HG03575 (cell line): ENCODE measurements around the gene MCF2L2.
"Not testable (repeated sequence)": the region's sequence is repeated elsewhere in the genome, so short reads cannot be mapped to it uniquely, and the experiment has no call there.

ENCODE experiments used
- ATAC-seq: cut with Tn5 transposase; IDR thresholded peaks from one replicate; pipeline ENCODE4 v1.9.1; 2021; ENCODE audit not compliant: unreplicated experiment, insufficient number of reproducible peaks, low FRiP score; ENCODE audit errors: extremely low read depth

Gene MCF2L2

DNA sequence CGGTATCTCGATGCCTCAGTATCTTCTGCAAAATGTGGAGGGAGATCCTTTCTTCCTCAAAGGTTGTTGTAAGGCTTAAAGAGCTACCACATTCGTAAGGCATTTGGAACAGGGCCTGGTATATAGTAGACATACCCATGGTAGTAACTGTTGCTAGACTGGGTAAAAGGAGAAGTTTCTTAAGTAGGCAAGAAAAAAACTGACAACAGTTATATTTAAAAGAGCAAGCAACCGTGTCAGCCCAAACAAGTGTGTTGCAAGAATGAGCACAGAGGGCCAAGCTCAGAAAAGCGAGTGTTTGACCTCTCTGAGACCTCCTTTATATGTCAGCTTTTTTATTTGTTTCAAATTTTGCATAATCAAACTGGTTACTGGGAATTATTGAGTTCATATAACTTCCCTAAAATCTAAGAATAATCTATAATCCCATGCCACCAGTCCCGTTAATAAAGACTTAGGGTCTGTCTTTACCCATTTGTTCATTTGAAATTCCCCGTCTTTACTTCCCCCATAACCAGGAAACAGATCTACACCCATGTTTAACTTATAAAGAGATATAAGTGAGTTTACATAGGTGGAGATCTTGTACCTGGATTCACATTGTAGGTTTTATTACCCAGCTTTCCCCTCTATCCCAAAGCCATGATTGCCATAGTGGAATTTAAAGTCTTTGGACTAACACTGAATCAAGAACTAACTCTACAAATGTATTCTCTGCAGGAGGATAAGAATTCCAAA lies 168.1 kb downstream of the MCF2L2 start:
- no peak for ATAC-seq

DNA sequence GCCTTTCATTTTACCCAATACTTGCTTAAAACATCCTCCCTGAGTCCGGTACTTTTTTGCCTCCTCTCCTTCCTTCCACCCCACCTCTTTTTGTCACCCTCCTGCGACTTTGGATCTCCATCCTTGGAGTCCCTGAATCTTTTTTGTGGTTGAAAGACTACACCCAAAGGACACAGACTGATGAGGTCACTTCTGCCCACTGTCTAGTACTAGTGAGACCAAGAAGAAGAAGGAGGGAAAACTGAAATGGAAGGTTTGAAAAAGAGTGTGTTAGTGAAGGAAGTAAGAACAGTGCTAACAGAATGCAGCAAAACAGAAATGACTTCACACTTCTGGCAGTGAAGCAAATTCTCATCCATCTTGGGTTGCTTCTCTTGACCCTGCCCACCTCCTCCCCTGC lies 168.8 kb downstream of the MCF2L2 start:
- ATAC-seq, result no peak

DNA sequence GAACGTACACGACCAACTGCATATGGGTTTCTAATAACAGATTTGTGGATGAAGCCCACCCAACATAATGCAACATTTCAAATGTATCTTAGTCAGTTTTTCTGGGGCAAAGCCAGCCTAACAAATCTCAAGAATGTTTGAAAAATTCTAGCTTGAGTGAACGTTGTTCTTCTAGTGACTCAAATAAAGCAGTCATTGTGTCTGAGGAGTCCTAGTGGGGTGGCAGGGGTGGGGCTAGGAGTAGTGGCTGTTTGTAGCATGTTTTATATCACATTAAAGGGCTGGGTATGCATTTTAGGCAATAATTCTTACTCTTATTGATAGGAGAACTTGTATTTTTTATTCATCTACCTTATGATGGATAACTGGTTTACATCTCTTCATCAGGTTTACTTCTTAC lies 169.3 kb downstream of the MCF2L2 start:
- no peak for ATAC-seq

DNA sequence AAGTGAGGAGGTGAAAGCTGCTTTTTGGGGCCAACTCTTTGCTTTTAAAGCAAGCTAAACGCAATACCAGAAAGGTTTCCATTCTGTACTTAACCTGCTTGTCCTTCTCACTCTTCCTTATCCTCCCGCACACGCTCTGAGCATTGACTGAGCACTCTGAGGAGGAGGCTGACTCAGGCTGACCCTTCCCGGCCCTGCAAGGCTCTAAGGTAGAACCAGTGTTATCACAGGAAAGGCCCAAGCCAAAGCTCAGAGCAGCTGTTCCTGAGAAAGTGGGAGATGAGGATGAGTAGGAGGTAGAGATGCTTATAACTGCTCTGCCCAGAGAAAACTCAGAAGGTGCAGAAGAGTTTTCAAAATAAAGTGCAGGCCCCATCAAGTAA lies 173.1 kb downstream of the MCF2L2 start:
- ATAC-seq, result no peak

DNA sequence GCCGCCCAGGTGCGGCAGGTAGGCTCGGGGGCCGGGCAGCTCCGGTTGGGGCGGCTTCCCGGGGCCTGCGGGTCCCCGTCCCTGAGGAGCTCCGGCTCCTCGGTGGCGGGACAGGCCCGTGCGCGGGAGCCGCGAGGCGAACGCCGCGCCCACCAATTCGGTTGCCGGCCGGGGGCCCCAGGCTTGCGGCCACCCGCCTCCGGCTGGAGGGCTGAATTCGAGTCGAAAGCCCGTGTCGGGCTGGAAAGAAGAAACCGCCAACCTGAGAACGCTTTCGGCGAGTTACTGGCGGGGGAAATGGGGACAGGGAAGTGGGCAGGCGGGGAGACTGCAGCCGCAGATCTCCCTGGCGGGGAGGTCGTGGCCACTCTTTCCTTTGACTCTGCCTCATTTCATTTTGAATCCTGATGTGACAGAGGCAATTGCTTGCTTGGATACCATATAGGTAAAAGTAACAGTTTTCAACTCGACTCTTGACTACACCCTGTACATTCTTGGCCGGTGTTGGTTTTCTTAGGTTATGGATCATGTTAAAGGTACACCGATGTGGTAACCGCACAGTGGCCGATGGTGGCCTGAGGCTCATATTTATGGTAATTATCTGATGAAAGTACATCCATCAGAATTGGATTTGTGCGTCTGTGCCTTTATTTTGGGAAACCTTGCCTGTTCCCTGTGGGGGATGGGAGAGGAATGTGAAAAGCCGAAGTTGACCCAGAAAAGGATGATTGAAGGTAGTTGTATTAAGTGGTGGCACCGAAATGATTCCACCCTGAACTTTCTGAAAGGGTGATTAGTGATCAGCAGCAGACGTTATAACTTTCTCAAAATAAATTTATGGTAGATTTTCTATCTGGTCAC lies 173.7 kb downstream of the MCF2L2 start:
- ATAC-seq, result no peak

DNA sequence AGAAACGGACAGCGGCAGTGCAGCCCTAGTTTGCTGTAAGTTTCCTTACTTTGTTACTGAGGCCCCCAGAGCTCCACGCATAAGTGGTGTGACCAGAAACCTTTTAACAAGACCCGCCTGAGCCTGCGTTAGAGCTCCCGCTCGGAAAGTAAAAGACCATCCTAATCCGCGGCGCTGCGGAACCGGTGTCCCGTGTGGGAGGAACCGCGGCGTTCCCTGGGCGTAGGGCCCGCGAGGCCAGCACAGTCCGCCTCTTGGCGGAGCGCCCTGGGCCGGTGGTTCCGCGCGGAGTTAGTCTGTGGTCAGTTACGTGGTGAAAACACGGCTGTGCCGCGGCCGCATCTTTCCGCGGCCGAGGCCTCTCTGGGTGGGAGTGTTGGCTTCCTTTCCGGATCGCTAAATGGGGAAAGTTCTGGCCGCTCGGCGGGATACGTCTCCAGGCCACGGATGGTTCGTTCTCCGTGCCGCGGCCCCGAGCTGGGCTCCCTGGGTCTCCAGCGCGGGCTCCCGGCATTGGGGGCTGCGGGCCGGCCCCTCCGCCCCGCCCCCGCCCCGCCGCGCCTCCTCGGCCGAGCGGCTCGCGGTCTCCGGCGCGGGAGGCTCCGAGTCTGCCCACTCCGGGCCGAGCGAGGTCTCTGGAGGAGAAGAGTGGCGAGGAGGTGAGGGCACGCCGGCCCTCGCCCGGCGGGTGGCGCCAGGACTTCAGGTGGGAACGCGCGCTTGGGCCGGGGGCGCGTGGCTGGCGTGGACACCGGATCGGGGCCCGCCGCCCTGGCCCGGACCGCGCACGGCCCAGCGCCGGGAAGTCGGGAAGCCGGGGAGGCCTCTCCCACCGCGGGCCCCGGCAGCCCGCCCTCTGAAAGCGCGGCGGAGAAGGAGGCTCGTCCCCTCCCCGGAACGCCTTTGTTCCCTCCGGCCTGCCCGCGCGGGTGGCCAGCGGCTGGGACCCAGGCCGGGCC lies 174.6 kb downstream of the MCF2L2 start:
- ATAC-seq, result no peak

DNA sequence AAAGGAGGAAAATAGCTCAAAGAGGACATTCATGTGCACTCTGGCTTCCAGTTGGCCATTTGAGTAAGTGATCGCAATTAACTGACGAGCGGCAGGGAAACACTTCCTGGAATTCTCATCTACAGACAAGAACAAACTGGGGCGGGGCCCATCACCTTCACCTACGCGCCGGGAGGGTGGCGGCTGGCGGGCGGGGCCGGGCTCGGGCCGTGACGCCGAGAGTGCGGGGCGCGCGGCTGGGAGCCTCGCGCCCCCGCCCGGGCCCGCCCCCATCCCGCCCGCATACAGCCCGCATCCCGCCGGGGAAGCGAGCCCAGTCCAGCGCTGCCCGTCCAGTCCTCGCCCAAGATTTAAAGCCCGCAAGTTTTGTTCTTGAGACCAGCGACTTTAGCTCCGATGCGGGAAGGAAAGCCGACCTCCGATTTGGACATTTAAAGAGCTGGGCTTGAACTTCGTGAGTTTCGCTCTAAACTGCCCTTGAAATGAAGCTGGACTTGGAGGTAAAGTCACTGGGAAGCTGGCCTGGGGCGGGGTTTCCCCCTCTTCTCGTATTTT lies 175.4 kb downstream of the MCF2L2 start, which contains the start of gene B3GNT5:
Gene B3GNT5, plus strand, starts transcription at position 281 of the 555 bp plus-strand sequence. CDS start 16,546 bp downstream, outside the sequence.
- no peak for ATAC-seq

DNA sequence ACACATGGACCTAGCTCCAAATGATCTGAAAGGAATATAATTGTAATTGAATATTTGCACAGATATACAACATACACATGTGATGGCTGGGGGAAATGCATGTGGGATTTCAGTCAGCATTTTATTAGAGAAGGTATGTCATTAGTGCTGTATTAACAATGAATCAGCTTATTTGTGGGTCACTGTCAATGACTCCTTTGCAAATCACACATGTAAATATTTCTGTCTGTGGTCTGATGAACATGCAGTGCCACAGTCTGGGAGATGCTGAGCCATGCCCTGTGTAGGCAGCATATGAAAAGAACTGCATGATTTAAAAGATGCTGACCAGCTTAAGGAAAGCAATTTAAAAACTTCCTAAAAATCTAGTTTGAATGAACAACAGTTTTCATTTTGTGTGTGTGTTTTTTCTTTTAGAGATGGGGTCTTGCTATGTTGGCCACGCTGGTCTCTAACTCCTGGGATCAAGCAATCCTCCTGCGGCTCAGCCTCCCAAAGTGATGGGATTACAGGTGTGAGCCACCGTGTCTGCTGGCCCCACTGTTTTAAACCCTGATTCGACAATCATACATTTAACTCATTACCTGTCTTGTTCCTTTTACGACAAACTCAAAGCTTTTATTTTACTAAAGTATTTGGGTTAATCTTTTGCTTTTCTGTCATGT lies 176.2 kb downstream of the MCF2L2 start:
- no peak for ATAC-seq

DNA sequence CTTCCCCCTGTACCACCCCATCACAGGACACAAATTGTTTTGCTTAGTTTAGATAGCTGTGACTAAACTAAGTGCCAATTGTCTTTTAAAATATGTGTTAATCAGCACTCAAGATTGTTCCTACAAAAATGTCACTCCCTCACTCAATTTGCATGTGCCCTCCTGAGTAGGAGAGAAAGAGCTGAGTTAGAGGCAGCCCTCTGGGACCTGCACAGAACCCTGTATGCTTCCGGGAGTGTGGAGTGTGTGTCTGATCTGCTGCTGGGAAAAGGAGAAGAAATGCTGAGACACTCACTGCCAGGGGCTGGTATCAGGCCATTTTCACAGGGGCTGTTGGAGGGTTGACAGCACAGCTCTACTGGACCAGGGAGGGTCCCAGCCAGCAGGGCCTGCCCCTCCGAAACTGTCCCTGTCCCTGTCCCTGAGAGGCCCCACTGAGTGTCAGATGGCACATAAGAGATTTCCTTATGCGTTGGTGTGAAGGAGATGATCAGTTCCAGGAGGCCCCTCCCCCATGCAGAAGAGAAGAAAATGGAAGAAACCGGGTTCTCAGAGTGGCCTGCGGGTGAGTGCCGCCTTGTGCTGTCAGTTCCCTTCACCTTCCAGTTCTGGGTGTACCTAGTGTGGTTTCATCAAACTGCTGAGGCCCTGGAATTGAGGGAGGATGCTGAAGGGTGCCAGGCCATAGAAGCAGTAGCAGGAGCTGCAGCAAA lies 179.3 kb downstream of the MCF2L2 start:
- ATAC-seq, result no peak

DNA sequence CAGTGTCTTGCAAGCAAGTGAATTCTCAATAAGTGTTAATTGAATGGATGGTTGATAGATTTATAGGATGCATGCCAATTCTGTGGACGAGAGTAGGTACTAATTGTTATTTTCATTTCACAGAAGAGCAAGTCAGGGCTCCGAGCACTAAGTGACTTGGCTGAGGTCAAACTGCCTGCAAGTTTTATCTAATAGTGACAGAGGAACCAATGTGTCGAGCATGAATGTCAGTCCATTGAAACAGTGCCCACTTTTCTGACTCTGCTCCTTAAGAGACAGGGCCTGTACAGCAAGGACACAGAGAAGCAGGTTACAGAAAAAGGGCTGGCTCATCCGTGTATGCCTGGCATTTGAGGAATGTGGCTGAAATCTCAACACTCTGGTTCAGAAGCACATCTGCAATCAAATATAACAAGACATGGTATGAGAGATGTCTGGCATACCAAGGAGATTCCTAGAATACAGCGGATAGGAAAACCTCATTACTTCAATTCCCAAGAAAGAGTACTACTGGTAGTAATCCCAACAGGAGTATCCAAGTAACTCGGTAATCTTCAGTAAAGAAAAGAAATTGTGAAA lies 181.3 kb downstream of the MCF2L2 start:
- ATAC-seq, result no peak

DNA sequence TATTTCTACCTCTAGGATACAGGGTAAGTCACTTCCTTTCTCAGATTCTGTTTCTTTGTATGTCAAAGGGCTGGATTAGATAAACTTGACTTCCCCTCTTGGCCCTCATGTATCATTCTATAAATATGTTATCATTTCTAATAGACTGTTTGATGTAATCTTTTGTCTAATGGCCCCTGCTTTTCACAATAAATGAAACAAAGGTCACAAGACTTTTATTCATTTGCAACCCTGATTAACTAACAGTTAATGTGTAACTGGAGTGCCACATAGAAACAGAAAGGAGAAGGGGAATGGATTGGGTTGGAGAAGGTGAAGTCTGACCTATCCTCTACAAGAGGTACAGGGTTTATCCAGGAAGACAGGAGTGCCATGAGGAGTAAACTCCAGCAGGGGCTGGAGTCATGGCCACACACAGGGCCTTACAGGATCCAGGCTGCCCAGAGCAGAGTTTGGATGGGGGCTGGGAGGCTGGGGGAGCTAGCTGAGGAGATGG lies 183.4 kb downstream of the MCF2L2 start:
- no peak for ATAC-seq

DNA sequence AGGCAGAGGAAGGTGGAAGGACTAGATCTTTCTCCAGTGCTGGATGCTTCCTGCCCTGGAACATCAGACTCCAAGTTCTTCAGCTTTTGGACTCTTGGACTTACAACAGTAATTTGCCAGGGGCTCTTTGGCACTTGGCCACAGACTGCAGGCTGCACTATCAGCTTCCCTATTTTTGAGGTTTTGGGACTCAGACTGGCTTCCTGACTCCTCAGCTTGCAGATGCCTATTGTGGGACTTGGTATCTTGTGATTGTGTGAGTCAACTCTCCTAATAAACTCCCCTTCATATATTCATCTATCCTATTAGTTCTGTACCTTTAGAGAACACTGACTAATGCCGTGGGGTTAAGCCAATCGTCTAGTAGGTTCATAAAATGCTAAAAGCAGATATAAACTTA lies 184.2 kb downstream of the MCF2L2 start:
- ATAC-seq, result no peak

DNA sequence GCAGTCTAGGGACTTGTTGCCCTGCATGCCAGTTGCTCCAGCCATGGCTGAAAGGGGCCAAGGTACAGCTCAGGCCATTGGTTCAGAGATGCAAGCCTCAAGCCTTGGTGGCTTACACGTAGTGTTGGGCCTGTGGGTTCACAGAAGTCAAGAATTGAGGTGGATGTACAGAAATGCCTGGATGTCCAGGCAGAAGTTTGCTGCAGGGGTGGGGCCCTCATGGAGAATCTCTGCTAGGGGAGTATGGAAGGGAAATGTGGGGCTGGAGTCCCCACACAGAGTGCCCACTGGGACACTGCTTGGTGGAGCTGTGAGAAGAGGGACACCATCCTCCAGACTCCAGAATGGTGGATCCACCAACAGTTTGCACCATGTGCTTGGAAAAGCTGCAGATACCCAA lies 186.0 kb downstream of the MCF2L2 start:
- no peak for ATAC-seq

DNA sequence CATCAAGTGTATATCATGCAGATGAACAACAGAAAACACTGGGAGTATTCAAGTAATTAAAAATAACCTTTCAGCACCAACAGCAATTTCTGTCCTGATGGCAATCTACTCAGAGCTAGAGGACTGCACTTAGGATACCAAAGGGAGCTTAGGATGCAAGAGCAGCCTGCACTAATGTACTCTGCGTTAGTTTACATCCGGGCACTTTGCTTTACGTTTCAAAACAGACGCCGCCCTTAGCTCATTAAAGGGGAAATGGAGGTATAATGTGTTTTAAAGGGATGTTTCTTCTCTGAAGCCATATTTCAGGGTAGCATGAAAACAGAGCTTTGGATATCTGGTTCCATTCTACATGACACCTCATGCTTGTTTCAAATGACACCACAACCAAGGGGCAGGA lies 189.4 kb downstream of the MCF2L2 start:
- ATAC-seq, result no peak

DNA sequence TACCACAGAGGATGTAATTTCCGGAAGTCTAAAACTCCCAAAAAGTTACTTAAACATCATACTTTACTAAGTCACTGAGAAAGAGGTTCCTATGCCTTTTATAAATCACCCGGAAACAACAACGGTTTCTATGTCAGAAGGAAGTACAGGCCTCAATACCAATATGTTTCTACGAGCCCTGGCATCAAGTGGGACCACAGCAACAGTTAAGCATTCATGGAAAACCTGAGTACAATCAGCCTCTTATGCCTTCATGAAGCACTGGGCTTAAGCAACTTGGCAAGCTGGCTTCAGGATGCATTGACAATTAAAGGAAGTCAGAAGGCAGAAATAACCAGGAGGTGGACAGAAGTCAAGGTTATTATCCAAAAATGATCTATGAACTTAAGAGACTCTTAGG lies 194.5 kb downstream of the MCF2L2 start:
- no peak for ATAC-seq

DNA sequence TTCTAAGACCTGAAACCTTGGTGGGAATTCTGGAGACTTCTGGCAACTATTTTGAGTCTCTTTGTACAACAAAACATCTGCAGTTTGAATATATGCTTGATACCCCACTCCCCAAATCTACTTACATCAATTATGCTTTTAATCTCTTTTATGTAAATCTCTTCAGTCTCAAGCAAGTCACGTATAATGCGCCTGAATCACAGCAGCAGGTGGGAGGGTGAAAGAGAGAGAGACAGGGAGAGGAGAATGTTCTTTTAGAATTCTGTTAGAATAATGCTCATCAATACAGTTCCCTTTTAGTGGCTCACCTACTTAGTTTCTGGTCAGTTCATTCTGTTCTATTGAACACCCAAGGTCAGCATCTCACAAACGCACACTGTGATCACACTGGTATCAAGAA lies 197.6 kb downstream of the MCF2L2 start:
- ATAC-seq, result no peak

DNA sequence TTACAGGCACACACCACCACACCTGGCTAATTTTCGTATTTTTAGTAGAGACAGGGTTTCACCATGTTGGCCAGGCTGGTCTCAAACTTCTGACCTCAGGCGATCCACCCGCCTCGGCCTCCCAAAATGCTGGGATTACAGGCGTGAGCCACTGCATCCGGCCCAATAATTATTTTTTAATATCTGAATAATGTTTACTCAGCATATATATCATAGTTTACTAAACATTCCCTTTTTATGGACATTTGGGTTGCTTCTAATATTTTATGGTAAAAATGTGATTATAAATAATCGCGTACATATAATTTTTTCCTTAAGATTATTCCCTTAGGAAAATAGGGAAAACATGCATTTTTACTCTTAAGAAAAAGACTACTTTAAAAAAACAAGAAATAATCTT lies 198.2 kb downstream of the MCF2L2 start:
- ATAC-seq, result not testable (repeated sequence)
